Measurements from ENCODE around the gene CAND2.

The CAND2 gene

DNA sequence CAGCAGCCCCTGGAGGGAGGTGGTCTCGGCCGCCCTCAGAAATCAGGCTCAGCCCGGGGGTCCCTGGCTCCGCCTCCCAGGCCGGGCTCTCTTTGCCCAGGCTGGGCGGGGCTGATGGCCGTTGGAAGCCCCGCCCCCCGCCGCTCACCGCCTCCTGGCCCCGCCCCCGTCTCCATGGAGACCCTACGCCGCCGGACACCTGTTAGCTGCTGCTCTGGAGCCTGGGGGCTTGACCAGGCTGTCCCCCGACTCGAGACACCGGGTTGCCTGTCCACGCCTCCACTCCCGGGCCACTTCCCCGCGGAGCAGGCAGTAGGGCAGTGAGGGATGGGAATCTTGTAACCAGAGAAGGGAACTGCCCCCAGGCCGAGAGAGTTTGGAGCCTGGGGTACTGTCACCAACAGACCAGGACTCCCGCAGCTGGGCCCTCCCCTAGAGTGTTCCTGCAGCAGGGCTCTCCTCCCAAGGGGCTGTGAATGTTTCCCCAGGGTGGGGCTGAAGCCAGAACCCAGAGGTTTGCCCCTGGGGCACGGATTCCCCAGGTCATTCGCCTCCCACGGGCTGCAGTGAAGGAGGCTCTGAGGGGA lies 72.6 kb downstream of the CAND2 start:
- H3K4me3 ChIP-seq (replicated peaks; ENCODE audit: insufficient read depth, low read length): no peak overlapping the region
- TF ChIP-seq POLR2AphosphoS5 (IDR thresholded peaks at IDR 0.05; ENCODE audit: low read depth) (no peak), SPI1 (IDR thresholded peaks at IDR 0.05; ENCODE audit: borderline replicate concordance, low read depth) (no peak), GABPA (IDR thresholded peaks at IDR 0.05; ENCODE audit: low read depth) (no peak)
- TF ChIP-seq, protein P1, sequence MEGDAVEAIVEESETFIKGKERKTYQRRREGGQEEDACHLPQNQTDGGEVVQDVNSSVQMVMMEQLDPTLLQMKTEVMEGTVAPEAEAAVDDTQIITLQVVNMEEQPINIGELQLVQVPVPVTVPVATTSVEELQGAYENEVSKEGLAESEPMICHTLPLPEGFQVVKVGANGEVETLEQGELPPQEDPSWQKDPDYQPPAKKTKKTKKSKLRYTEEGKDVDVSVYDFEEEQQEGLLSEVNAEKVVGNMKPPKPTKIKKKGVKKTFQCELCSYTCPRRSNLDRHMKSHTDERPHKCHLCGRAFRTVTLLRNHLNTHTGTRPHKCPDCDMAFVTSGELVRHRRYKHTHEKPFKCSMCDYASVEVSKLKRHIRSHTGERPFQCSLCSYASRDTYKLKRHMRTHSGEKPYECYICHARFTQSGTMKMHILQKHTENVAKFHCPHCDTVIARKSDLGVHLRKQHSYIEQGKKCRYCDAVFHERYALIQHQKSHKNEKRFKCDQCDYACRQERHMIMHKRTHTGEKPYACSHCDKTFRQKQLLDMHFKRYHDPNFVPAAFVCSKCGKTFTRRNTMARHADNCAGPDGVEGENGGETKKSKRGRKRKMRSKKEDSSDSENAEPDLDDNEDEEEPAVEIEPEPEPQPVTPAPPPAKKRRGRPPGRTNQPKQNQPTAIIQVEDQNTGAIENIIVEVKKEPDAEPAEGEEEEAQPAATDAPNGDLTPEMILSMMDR (IDR thresholded peaks at IDR 0.05; ENCODE audit: insufficient read depth, low read length): no peak
- TF ChIP-seq, protein P2, sequence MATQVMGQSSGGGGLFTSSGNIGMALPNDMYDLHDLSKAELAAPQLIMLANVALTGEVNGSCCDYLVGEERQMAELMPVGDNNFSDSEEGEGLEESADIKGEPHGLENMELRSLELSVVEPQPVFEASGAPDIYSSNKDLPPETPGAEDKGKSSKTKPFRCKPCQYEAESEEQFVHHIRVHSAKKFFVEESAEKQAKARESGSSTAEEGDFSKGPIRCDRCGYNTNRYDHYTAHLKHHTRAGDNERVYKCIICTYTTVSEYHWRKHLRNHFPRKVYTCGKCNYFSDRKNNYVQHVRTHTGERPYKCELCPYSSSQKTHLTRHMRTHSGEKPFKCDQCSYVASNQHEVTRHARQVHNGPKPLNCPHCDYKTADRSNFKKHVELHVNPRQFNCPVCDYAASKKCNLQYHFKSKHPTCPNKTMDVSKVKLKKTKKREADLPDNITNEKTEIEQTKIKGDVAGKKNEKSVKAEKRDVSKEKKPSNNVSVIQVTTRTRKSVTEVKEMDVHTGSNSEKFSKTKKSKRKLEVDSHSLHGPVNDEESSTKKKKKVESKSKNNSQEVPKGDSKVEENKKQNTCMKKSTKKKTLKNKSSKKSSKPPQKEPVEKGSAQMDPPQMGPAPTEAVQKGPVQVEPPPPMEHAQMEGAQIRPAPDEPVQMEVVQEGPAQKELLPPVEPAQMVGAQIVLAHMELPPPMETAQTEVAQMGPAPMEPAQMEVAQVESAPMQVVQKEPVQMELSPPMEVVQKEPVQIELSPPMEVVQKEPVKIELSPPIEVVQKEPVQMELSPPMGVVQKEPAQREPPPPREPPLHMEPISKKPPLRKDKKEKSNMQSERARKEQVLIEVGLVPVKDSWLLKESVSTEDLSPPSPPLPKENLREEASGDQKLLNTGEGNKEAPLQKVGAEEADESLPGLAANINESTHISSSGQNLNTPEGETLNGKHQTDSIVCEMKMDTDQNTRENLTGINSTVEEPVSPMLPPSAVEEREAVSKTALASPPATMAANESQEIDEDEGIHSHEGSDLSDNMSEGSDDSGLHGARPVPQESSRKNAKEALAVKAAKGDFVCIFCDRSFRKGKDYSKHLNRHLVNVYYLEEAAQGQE (IDR thresholded peaks at IDR 0.05; ENCODE audit: insufficient replicate concordance, low read depth): no peak
- DNase-seq (ENCODE audit: low read depth in 1 of 2, low spot score in 1 of 2): no peak
- H3K27ac ChIP-seq (replicated peaks): no peak overlapping the region
- peaks cover 12% of the 10 kb centered on the region for H3K27me3 ChIP-seq (ENCODE audit: insufficient read depth, poor library complexity, severe bottlenecking)

DNA sequence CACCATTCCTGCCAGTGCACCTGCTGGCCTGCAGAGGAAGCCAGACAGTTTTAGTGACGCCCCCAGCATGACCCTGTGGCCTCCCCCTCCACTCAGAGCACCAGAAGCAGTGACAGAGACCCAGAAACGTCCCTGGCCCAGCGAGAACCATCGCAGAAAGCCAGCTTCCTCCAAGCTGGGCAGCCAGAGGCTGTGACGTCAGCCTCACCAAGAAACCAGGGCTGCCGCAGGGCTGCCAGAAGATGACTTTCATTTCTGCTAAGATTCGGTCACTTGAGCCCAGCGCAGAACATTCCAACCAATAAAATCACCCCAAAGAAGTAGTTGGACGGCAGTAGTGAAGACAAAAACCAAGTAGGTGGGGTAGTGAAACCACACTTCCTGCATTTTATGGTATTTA lies 74.5 kb downstream of the CAND2 start:
- DNase-seq (ENCODE audit: low read depth in 1 of 2, low spot score in 1 of 2): peak in 1 of 2 experiments; percentile 39
- Histone ChIP-seq H3K27me3 (ENCODE audit: insufficient read depth, poor library complexity, severe bottlenecking) (peaks cover 15% of the 10 kb centered on the region), H3K27ac (replicated peaks) (no peak overlapping the region), H3K4me3 (replicated peaks; ENCODE audit: insufficient read depth, low read length) (no peak overlapping the region)
- TF ChIP-seq POLR2AphosphoS5 (IDR thresholded peaks at IDR 0.05; ENCODE audit: low read depth) (no peak), GABPA (IDR thresholded peaks at IDR 0.05; ENCODE audit: low read depth) (no peak), SPI1 (IDR thresholded peaks at IDR 0.05; ENCODE audit: borderline replicate concordance, low read depth) (no peak)
- TF ChIP-seq, protein P2 (IDR thresholded peaks at IDR 0.05; ENCODE audit: insufficient replicate concordance, low read depth): no peak
- TF ChIP-seq, protein P1 (IDR thresholded peaks at IDR 0.05; ENCODE audit: insufficient read depth, low read length): no peak

DNA sequence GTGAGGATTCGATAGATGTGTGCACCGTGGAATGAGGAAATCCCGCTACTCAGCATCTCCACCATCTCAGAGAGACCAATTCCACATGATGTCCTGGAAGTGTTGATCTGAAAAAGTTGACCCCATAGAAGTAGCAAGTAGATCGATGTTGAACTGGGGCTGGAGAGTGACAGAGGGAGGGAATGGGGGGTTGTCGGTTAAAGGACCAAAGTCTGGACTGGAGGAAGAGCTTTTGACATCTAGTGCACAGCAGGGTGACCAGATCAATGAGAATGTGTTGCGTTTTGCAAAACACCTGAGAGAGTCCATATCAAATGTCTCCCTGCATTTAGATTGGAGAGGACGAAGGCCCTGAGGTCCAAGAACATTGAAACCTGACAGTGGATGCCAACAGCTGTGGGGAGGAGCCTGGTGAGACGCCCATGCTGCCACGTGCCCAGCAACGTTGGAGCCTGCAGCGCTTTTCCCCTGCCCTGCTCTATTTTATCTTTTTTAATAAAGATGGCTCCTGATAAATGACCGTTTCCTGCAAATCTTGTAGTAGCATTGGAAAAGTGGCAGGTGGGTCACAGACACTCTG lies 75.0 kb downstream of the CAND2 start:
- H3K4me3 ChIP-seq (replicated peaks; ENCODE audit: insufficient read depth, low read length): no peak overlapping the region
- DNase-seq (ENCODE audit: low read depth in 1 of 2, low spot score in 1 of 2): no peak
- TF ChIP-seq SPI1 (IDR thresholded peaks at IDR 0.05; ENCODE audit: borderline replicate concordance, low read depth): no peak
- TF ChIP-seq GABPA (IDR thresholded peaks at IDR 0.05; ENCODE audit: low read depth): no peak
- TF ChIP-seq, protein P2 (IDR thresholded peaks at IDR 0.05; ENCODE audit: insufficient replicate concordance, low read depth): no peak
- no peak for TF ChIP-seq POLR2AphosphoS5 (IDR thresholded peaks at IDR 0.05; ENCODE audit: low read depth)
- no peak overlapping the region for H3K27ac ChIP-seq (replicated peaks)
- H3K27me3 ChIP-seq (ENCODE audit: insufficient read depth, poor library complexity, severe bottlenecking): peaks cover 15% of the 10 kb centered on the region

Measured in HL-60 (cell line).